Measurements from ENCODE around the gene KAZN.

DNA sequence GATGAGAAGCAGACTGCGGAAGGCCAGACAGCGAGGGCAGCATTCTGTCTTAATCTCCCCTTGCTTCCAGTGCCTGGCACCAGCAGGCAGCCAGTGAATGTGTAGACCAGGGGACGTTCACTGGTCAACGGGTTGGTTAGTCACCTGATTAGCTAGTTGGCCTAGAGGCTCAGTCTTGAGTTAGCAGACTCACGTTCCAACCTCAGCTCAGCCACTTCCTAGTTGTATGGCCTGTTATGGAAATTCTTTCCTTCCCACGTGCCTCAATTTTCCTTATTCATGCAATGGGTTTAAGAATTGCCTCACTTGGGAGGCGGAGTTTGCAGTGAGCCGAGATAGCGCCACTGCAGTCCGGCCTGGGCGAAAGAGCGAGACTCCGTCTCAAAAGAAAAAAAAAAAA, 305.4 kb downstream of the KAZN start:
- TF ChIP-seq CTCF (IDR thresholded peaks at IDR 0.05; ENCODE audit: low read length) (no peak), EZH2phosphoT487 (IDR thresholded peaks at IDR 0.05; ENCODE audit: low read length) (no peak), EZH2 (optimal IDR thresholded peaks at IDR 0.05; ENCODE audit: low read depth, low read length) (no peak)

Data from MM.1S (cell line).